GM19467 (cell line): Measurements from ENCODE around the gene ASIC5.

ENCODE experiments used
- ATAC-seq: cut with Tn5 transposase; IDR thresholded peaks from one replicate; pipeline ENCODE4 v1.9.1; 2021; ENCODE audit warnings: mild to moderate bottlenecking, moderate library complexity; ENCODE audit not compliant: unreplicated experiment

ASIC5 gene

GRCh38 chr4:155881555-155881954 lies 15.5 kb upstream of the ASIC5 start:
- peak; percentile 48 for ATAC-seq

GRCh38 chr4:155879767-155880166 lies 13.7 kb upstream of the ASIC5 start:
- no peak for ATAC-seq

- ATAC-seq: no peak
Observed at GRCh38 chr4:155878611-155879010, 12.5 kb upstream of the ASIC5 start.

GRCh38 chr4:155877971-155878370 lies 11.9 kb upstream of the ASIC5 start:
- ATAC-seq: no peak

- no peak for ATAC-seq
Observed at GRCh38 chr4:155875878-155876277, 9.8 kb upstream of the ASIC5 start.

GRCh38 chr4:155855897-155856296 lies 10.2 kb downstream of the ASIC5 start:
- ATAC-seq: no peak

GRCh38 chr4:155854582-155855226 lies 11.4 kb downstream of the ASIC5 start:
- ATAC-seq: no peak

GRCh38 chr4:155853189-155853588 lies 12.9 kb downstream of the ASIC5 start:
- no peak for ATAC-seq

- ATAC-seq: no peak
Observed at GRCh38 chr4:155849042-155849441, 17.0 kb downstream of the ASIC5 start.

GRCh38 chr4:155846929-155847328 lies 19.1 kb downstream of the ASIC5 start:
- no peak for ATAC-seq

GRCh38 chr4:155842080-155842479 lies 24.0 kb downstream of the ASIC5 start:
- ATAC-seq: no peak

GRCh38 chr4:155837203-155837796 lies 28.8 kb downstream of the ASIC5 start:
- ATAC-seq: no peak

- ATAC-seq: no peak
Observed at GRCh38 chr4:155832664-155833063, 33.4 kb downstream of the ASIC5 start.

- no peak for ATAC-seq
Observed at GRCh38 chr4:155828628-155829027, 37.4 kb downstream of the ASIC5 start.

- ATAC-seq: no peak
Observed at GRCh38 chr4:155822572-155822971, 43.5 kb downstream of the ASIC5 start.

GRCh38 chr4:155820887-155821518 lies 45.1 kb downstream of the ASIC5 start:
- no peak for ATAC-seq

- no peak for ATAC-seq
Observed at GRCh38 chr4:155819066-155819465, 47.0 kb downstream of the ASIC5 start.

- no peak for ATAC-seq
Observed at GRCh38 chr4:155818639-155819038, 47.4 kb downstream of the ASIC5 start.

GRCh38 chr4:155811083-155811482 lies 55.0 kb downstream of the ASIC5 start:
- no peak for ATAC-seq

GRCh38 chr4:155809835-155810234 lies 56.2 kb downstream of the ASIC5 start:
- peak; percentile 97 for ATAC-seq

- ATAC-seq: no peak
Observed at GRCh38 chr4:155807021-155807420, 59.1 kb downstream of the ASIC5 start.

- no peak for ATAC-seq
Observed at GRCh38 chr4:155805016-155805415, 61.1 kb downstream of the ASIC5 start.
